Measurements from ENCODE around the gene ADGRB2. TPM values are rescaled to one million over a fixed set of nuclear protein-coding genes. Genes with fewer than 3 reads are reported as not detected.

The ADGRB2 gene
- total RNA-seq, 1 donor from 2014 or later: 0.69 TPM

DNA sequence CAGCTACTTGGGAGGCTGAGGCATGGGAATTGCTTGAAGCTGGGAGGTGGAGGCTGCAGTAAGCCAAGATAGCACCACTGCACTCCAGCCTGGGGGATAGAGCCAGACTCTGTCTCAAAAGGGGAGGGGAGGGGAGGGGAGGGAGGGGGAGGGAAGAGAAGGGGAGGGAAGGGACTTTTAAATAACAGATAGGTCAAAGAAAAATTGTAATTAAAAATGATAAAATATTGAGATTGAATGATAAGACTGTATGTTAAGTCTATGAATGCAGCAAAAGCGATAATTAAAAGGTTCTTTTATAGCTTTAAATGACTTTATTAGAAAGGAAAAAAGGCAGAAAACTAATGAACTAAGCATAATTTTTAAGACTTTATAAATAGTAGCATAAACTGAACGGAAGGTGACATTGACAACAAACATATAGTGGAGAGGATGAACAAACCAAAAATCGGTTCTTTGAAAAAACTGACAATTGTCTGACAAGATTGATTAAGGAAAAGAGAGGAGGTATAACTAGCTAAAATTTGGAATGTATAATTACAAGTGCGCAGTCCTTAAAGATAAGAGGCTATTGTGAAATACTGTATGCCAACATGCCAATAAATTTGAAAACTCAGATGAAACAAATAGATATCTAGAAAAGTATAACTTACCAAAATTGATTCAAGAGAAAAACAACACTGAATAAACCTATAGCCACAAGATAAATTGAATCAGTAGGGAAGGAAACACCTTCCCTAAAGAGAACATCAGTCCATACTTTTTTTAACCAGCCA is 43.3 kb upstream of the ADGRB2 start:
- no peaks in the 10 kb centered on the region for H3K4me1 ChIP-seq
- H3K36me3 ChIP-seq: no peaks in the 10 kb centered on the region
- DNase-seq: no peak
- no peak overlapping the region for H3K4me3 ChIP-seq
- no peaks in the 10 kb centered on the region for H3K27me3 ChIP-seq
- intact Hi-C loops (cut with DNase I): no loop called here
- TF ChIP-seq, protein P1, sequence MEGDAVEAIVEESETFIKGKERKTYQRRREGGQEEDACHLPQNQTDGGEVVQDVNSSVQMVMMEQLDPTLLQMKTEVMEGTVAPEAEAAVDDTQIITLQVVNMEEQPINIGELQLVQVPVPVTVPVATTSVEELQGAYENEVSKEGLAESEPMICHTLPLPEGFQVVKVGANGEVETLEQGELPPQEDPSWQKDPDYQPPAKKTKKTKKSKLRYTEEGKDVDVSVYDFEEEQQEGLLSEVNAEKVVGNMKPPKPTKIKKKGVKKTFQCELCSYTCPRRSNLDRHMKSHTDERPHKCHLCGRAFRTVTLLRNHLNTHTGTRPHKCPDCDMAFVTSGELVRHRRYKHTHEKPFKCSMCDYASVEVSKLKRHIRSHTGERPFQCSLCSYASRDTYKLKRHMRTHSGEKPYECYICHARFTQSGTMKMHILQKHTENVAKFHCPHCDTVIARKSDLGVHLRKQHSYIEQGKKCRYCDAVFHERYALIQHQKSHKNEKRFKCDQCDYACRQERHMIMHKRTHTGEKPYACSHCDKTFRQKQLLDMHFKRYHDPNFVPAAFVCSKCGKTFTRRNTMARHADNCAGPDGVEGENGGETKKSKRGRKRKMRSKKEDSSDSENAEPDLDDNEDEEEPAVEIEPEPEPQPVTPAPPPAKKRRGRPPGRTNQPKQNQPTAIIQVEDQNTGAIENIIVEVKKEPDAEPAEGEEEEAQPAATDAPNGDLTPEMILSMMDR (IDR thresholded peaks at IDR 0.05): no peak
- H3K9me3 ChIP-seq: no peaks in the 10 kb centered on the region
- no peak for ATAC-seq
- H3K27ac ChIP-seq: no peak overlapping the region

DNA sequence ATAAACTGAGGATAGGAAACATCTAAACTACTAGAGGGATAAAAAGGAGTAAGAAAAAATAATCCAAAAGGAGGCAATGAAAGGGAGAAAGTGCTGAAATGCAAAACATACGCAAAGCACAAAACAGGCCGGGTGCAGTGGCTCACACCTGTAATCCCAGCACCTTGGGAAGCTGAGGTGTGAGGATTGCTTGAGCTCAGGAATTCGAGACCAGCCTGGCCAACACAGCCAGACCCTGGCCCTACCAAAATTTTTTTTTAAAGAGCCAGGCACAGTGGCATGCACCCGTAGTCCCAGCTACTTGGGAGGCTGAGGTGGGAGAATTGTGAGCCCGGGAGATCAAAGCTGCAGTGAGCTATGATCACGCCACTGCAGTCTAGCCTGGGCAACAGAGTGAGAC is 41.2 kb upstream of the ADGRB2 start:
- intact Hi-C loops (cut with DNase I): no loop called here
- no peak for ATAC-seq
- Histone ChIP-seq H3K9me3 (no peaks in the 10 kb centered on the region), H3K4me3 (no peak overlapping the region), H3K4me1 (no peaks in the 10 kb centered on the region), H3K27ac (no peak overlapping the region), H3K27me3 (no peaks in the 10 kb centered on the region), H3K36me3 (no peaks in the 10 kb centered on the region)
- TF ChIP-seq, protein P1 (IDR thresholded peaks at IDR 0.05): no peak
- no peak for DNase-seq

DNA sequence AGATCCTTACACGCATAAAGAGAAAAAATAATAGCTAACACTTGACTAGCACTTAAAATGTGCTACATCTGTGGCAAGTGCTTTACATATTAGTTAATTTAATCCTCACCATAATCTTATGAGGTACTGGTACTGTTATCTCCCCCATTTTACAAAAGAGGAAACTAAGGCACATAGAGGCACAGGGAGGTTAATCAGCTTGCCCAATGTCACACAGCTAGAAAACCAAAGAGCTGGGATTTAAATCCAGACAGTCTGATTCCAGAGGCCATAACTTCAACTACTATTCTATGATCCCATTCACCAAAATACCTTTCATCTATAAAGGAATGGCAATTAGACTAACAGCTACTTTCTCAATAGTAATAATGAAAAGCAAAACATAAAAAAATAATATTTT is 40.0 kb upstream of the ADGRB2 start:
- DNase-seq (no peak), ATAC-seq (no peak)
- H3K4me3 ChIP-seq: no peak overlapping the region
- TF ChIP-seq, protein P1 (IDR thresholded peaks at IDR 0.05): no peak
- H3K27me3 ChIP-seq: peaks cover under 1% of the 10 kb centered on the region
- no peaks in the 10 kb centered on the region for H3K4me1 ChIP-seq
- no peaks in the 10 kb centered on the region for H3K9me3 ChIP-seq
- H3K36me3 ChIP-seq: no peaks in the 10 kb centered on the region
- no peak overlapping the region for H3K27ac ChIP-seq
- intact Hi-C loops (cut with DNase I): no loop called here

DNA sequence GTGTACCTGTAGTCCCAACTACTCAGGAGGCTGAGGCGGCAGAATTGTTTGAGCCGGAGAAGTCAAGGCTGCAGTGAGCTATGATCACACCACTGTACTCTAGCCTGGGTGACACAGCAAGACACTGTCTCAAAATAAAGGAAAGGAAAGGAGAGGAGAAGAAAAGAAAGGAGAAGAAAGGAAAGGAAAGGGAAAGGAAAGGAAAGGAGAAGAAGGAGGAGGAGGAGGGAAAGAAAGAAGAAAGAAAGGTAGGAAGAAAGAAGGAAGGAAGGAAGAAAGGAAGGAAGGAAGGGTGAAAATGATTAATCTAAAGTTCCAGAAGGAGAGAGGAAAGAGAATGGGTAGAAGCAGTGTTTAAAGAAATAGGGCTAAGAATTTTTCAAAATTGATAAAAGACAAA is 39.5 kb upstream of the ADGRB2 start:
- no peaks in the 10 kb centered on the region for H3K9me3 ChIP-seq

DNA sequence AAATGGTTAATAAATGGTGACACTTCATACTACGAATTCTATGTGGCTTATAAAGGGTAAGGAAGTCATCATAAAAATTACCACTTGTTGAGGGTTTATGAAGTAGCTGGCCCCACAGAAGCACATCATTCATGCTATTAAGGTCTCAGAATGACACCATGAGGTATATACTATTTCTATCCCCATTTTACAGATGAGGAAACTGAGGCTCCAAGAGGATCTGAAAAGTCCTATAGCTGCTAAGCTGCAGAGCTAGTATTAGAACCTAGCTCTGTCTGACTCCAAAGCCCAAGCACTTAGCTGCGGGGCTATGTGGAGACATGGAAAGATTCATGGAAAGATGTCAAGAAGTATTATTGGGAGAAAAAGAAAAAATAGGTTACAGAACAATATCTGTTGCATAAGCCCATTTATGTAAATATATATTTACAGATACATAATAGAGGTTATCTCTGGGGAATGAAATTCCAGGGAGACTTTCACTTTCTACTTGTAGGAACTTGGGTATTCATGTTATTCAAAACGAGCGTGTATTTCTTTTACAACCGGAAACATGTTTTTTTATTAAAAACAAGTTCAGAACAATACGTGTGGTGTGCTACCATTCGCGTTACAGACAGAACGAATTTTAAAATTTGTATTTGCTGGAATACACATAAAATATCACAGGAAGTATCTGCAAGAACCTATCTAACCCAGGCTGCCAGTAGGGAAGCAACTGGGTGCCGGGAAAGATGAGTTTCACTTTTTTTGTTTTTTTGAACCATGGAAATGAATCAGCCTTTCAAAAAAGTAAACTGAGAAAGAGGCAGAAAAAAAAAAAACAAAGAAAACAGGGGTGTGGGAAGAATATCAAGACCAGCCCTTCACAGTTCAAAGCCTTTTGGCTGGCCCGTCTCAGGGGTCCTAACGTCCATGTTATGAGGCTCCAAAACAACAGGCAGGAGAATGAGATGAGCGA is 38.3 kb upstream of the ADGRB2 start:
- peaks cover 5% of the 10 kb centered on the region for H3K27me3 ChIP-seq
- peak overlapping the region; percentile 33 for H3K4me3 ChIP-seq
- no peaks in the 10 kb centered on the region for H3K36me3 ChIP-seq
- intact Hi-C loops (cut with DNase I): no loop called here
- ATAC-seq (no peak), DNase-seq (no peak)
- no peaks in the 10 kb centered on the region for H3K4me1 ChIP-seq
- H3K27ac ChIP-seq: no peak overlapping the region
- H3K9me3 ChIP-seq: no peaks in the 10 kb centered on the region
- TF ChIP-seq, protein P1 (IDR thresholded peaks at IDR 0.05): no peak

More for the DNA sequence above, 39.5 kb upstream of the ADGRB2 start:
- Histone ChIP-seq H3K27me3 (peaks cover 5% of the 10 kb centered on the region), H3K4me3 (no peak overlapping the region), H3K36me3 (no peaks in the 10 kb centered on the region), H3K4me1 (no peaks in the 10 kb centered on the region), H3K27ac (no peak overlapping the region)
- ATAC-seq: no peak
- TF ChIP-seq, protein P1 (IDR thresholded peaks at IDR 0.05): no peak
- DNase-seq: no peak
- intact Hi-C loops (cut with DNase I): no loop called here

Data from upper lobe of right lung (tissue), 1 donor.